Skin of body (tissue), 2 donors: ENCODE results near the gene PDCD1. TPM values are rescaled to one million over a fixed set of nuclear protein-coding genes. Genes with fewer than 3 reads are reported as not detected.
"Not testable (repeated sequence)": the region's sequence is repeated elsewhere in the genome, so short reads cannot be mapped to it uniquely, and the experiment has no call there.

Experiments used
- DNase-seq: peaks from one replicate; lab custom pipeline; 2025; lab: John Stamatoyannopoulos, UW
- total RNA-seq: library from RNA; depleted of rRNA; stranded (reverse); fragments of >200 nt; gene quantifications from one replicate; pipeline ENCODE4 v1.2.3, GENCODE V29; 2014

PDCD1 gene
- total RNA-seq, 1 donor from 2014 or later = 0.10 TPM

- DNase-seq = peak; percentile 64
Measured at GRCh38 chr2:241877989-241878970, 19.6 kb upstream of the PDCD1 start.

- no peak for DNase-seq
Measured at GRCh38 chr2:241877197-241877685, 18.5 kb upstream of the PDCD1 start.

- no peak for DNase-seq
Measured at GRCh38 chr2:241876528-241877196, 18.0 kb upstream of the PDCD1 start.

- not testable (repeated sequence) for DNase-seq
Measured at GRCh38 chr2:241875754-241876527, 17.2 kb upstream of the PDCD1 start.

GRCh38 chr2:241874277-241874925 lies 15.7 kb upstream of the PDCD1 start:
- DNase-seq = no peak

GRCh38 chr2:241873803-241874110 lies 15.1 kb upstream of the PDCD1 start:
- no peak for DNase-seq

- DNase-seq = no peak
Measured at GRCh38 chr2:241873081-241873802, 14.5 kb upstream of the PDCD1 start.

- DNase-seq = no peak
Measured at GRCh38 chr2:241872313-241872642, 13.6 kb upstream of the PDCD1 start.

- DNase-seq = no peak
Measured at GRCh38 chr2:241871538-241872312, 13.0 kb upstream of the PDCD1 start.

GRCh38 chr2:241870611-241871537 lies 12.2 kb upstream of the PDCD1 start:
- no peak for DNase-seq

- DNase-seq = no peak
Measured at GRCh38 chr2:241870081-241870541, 11.4 kb upstream of the PDCD1 start.

- no peak for DNase-seq
Measured at GRCh38 chr2:241869087-241869961, 10.6 kb upstream of the PDCD1 start, which contains the start of gene RTP5. Gene RTP5 (plus strand): TSS chr2:241869729. CDS start chr2:241869757, 28 bp downstream.

GRCh38 chr2:241868661-241869081 lies 10.0 kb upstream of the PDCD1 start:
- no peak for DNase-seq

- no peak for DNase-seq
Measured at GRCh38 chr2:241867776-241868420, 9.2 kb upstream of the PDCD1 start.

- DNase-seq = no peak
Measured at GRCh38 chr2:241866790-241867645, 8.3 kb upstream of the PDCD1 start.
